HL-60 (cell line): ENCODE data around the gene GPR155.

Experiments
- CTCF ChIP-seq: IDR thresholded peaks from one replicate; pipeline ENCODE4 v1.5.1; 2011; ENCODE audit warnings: low read length, control low read depth, inconsistent platforms; ENCODE audit not compliant: insufficient read depth
- POLR2AphosphoS5 ChIP-seq: IDR thresholded peaks from 2 replicates; pipeline ENCODE4 v1.6.1; 2012; ENCODE audit warnings: low read depth
- SPI1 ChIP-seq: IDR thresholded peaks from 2 replicates; pipeline ENCODE4 v1.6.1; 2012; ENCODE audit warnings: low read depth, mild to moderate bottlenecking, borderline replicate concordance

- TF ChIP-seq CTCF (no peak), SPI1 (no peak), POLR2AphosphoS5 (no peak)
Observed at GRCh38 chr2:174473796-174474195, 13.0 kb downstream of the GPR155 start.
